Activated CD8-positive, alpha-beta T cell treated with anti-CD3 and anti-CD28 coated beads, Interleukin-2, amount 10 ng/mL, durations not matched to agents 7 days and 5 days (primary cell): Measurements from ENCODE around the gene CD36. TPM values are rescaled to one million over a fixed set of nuclear protein-coding genes. Genes with fewer than 3 reads are reported as not detected.

Source experiments
- ATAC-seq: fragments of 150-1000 bp; cut with Tn5 transposase; one replicate; pipeline ENCODE4 v1.10.0; 2021; ENCODE audit warnings: moderate library complexity
- CTCF ChIA-PET: fragments of 350-600 bp; sonication (Branson Sonifier 250); formaldehyde crosslinking; loops from one replicate; lab custom pipeline; 2021; ENCODE audit warnings: antibody characterized with exemption; lab: Charles Lee
- POLR2A ChIA-PET: fragments of 350-600 bp; sonication (Branson Sonifier 250); formaldehyde crosslinking; loops from one replicate; lab custom pipeline; 2021; ENCODE audit warnings: antibody characterized with exemption; lab: Charles Lee
- DNase-seq: peaks from one replicate; pipeline ENCODE4 v3.0.0-alpha.2; 2020
- H3K27ac Mint-ChIP-seq: one replicate; pipeline ENCODE4 v1.8.0; 2021; ENCODE audit warnings: mild to moderate bottlenecking, mixed read lengths
- H3K27me3 Mint-ChIP-seq: one replicate; pipeline ENCODE4 v1.8.0; 2021; ENCODE audit warnings: low read depth, mixed read lengths
- H3K36me3 Mint-ChIP-seq: one replicate; pipeline ENCODE4 v1.8.0; 2021; ENCODE audit warnings: low read depth, mixed read lengths
- H3K4me1 Mint-ChIP-seq: one replicate; pipeline ENCODE4 v1.8.0; 2021; ENCODE audit warnings: low read depth, mixed read lengths
- H3K4me3 Mint-ChIP-seq: one replicate; pipeline ENCODE4 v1.8.0; 2021; ENCODE audit warnings: mild to moderate bottlenecking, mixed read lengths
- H3K9me3 Mint-ChIP-seq: one replicate; pipeline ENCODE4 v1.8.0; 2022; ENCODE audit warnings: mixed read lengths; ENCODE audit not compliant: insufficient read depth
- total RNA-seq, 2 experiments: library from RNA; stranded (reverse); gene quantifications; one replicate each; pipeline ENCODE4 v1.2.3, GENCODE V29; 2021

CD36 gene
- total RNA-seq, 2 experiments from 2014 or later: not detected

GRCh38 chr7:80609751-80610150 lies 28.7 kb upstream of the CD36 start:
- POLR2A ChIA-PET: no interaction called here
- ATAC-seq (no peak), DNase-seq (no peak)
- Mint-ChIP-seq H3K4me1 (no peaks in the 10 kb centered on the region), H3K36me3 (no peaks in the 10 kb centered on the region), H3K4me3 (no peak overlapping the region), H3K9me3 (no peaks in the 10 kb centered on the region), H3K27ac (no peak overlapping the region), H3K27me3 (no peaks in the 10 kb centered on the region)
- CTCF ChIA-PET: no interaction called here

- ATAC-seq: no peak
- ChIA-PET CTCF (no interaction called here), POLR2A (no interaction called here)
- Mint-ChIP-seq H3K4me1 (no peaks in the 10 kb centered on the region), H3K27ac (no peak overlapping the region), H3K36me3 (no peaks in the 10 kb centered on the region), H3K4me3 (no peak overlapping the region), H3K27me3 (no peaks in the 10 kb centered on the region), H3K9me3 (no peaks in the 10 kb centered on the region)
- DNase-seq: no peak
These were observed 27.1 kb upstream of the CD36 start for GRCh38 chr7:80611353-80611752.

- no peak for ATAC-seq
- DNase-seq: no peak
- Mint-ChIP-seq H3K9me3 (no peaks in the 10 kb centered on the region), H3K36me3 (no peaks in the 10 kb centered on the region), H3K27ac (no peak overlapping the region), H3K4me1 (no peaks in the 10 kb centered on the region), H3K4me3 (no peak overlapping the region), H3K27me3 (no peaks in the 10 kb centered on the region)
- ChIA-PET CTCF (no interaction called here), POLR2A (no interaction called here)
These were observed 26.7 kb upstream of the CD36 start for GRCh38 chr7:80611779-80612178.

GRCh38 chr7:80612880-80613279 lies 25.6 kb upstream of the CD36 start:
- no peak overlapping the region for H3K27ac Mint-ChIP-seq
- ChIA-PET POLR2A (no interaction called here), CTCF (no interaction called here)
- H3K9me3 Mint-ChIP-seq: no peaks in the 10 kb centered on the region
- H3K36me3 Mint-ChIP-seq: no peaks in the 10 kb centered on the region
- no peaks in the 10 kb centered on the region for H3K4me1 Mint-ChIP-seq
- no peak for DNase-seq
- H3K27me3 Mint-ChIP-seq: no peaks in the 10 kb centered on the region
- no peak overlapping the region for H3K4me3 Mint-ChIP-seq
- no peak for ATAC-seq

GRCh38 chr7:80613519-80613918 lies 24.9 kb upstream of the CD36 start:
- no peaks in the 10 kb centered on the region for H3K27me3 Mint-ChIP-seq
- no peaks in the 10 kb centered on the region for H3K9me3 Mint-ChIP-seq
- POLR2A ChIA-PET: no interaction called here
- no peak overlapping the region for H3K4me3 Mint-ChIP-seq
- DNase-seq (no peak), ATAC-seq (no peak)
- no peaks in the 10 kb centered on the region for H3K36me3 Mint-ChIP-seq
- CTCF ChIA-PET: interaction anchor here (0.6 kb wide), 1 partner anchor 14 kb away, joined by 5 read pairs; no protein-coding TSS in a partner anchor
- H3K4me1 Mint-ChIP-seq: no peaks in the 10 kb centered on the region
- no peak overlapping the region for H3K27ac Mint-ChIP-seq

GRCh38 chr7:80614851-80615271 lies 23.6 kb upstream of the CD36 start:
- ChIA-PET CTCF (no interaction called here), POLR2A (no interaction called here)
- Mint-ChIP-seq H3K27me3 (no peaks in the 10 kb centered on the region), H3K36me3 (no peaks in the 10 kb centered on the region), H3K27ac (no peak overlapping the region), H3K9me3 (no peaks in the 10 kb centered on the region), H3K4me1 (no peaks in the 10 kb centered on the region), H3K4me3 (no peak overlapping the region)
- ATAC-seq (no peak), DNase-seq (no peak)

GRCh38 chr7:80618096-80618495 lies 20.3 kb upstream of the CD36 start:
- ChIA-PET POLR2A (no interaction called here), CTCF (no interaction called here)
- DNase-seq (no peak), ATAC-seq (no peak)
- Mint-ChIP-seq H3K27ac (no peak overlapping the region), H3K9me3 (no peaks in the 10 kb centered on the region), H3K4me1 (no peaks in the 10 kb centered on the region), H3K27me3 (no peaks in the 10 kb centered on the region), H3K4me3 (no peak overlapping the region), H3K36me3 (no peaks in the 10 kb centered on the region)

GRCh38 chr7:80619741-80620140 lies 18.7 kb upstream of the CD36 start:
- ChIA-PET POLR2A (no interaction called here), CTCF (no interaction called here)
- DNase-seq (no peak), ATAC-seq (no peak)
- H3K27me3 Mint-ChIP-seq: no peaks in the 10 kb centered on the region
- H3K27ac Mint-ChIP-seq: no peak overlapping the region
- no peak overlapping the region for H3K4me3 Mint-ChIP-seq
- no peaks in the 10 kb centered on the region for H3K4me1 Mint-ChIP-seq
- no peaks in the 10 kb centered on the region for H3K36me3 Mint-ChIP-seq
- H3K9me3 Mint-ChIP-seq: no peaks in the 10 kb centered on the region

GRCh38 chr7:80622541-80622940 lies 15.9 kb upstream of the CD36 start:
- Mint-ChIP-seq H3K4me3 (no peak overlapping the region), H3K27ac (no peak overlapping the region), H3K4me1 (no peaks in the 10 kb centered on the region), H3K9me3 (no peaks in the 10 kb centered on the region), H3K27me3 (no peaks in the 10 kb centered on the region), H3K36me3 (no peaks in the 10 kb centered on the region)
- no peak for DNase-seq
- CTCF ChIA-PET: no interaction called here
- ATAC-seq: no peak
- POLR2A ChIA-PET: no interaction called here

- ATAC-seq (no peak), DNase-seq (no peak)
- Mint-ChIP-seq H3K4me3 (no peak overlapping the region), H3K27ac (no peak overlapping the region), H3K9me3 (no peaks in the 10 kb centered on the region), H3K27me3 (no peaks in the 10 kb centered on the region), H3K4me1 (no peaks in the 10 kb centered on the region), H3K36me3 (no peaks in the 10 kb centered on the region)
- POLR2A ChIA-PET: no interaction called here
- CTCF ChIA-PET: no interaction called here
These were observed 14.8 kb upstream of the CD36 start for GRCh38 chr7:80623503-80624252.

- CTCF ChIA-PET: no interaction called here
- H3K27me3 Mint-ChIP-seq: no peaks in the 10 kb centered on the region
- POLR2A ChIA-PET: no interaction called here
- no peaks in the 10 kb centered on the region for H3K36me3 Mint-ChIP-seq
- no peaks in the 10 kb centered on the region for H3K9me3 Mint-ChIP-seq
- H3K4me3 Mint-ChIP-seq: no peak overlapping the region
- H3K27ac Mint-ChIP-seq: no peak overlapping the region
- H3K4me1 Mint-ChIP-seq: no peaks in the 10 kb centered on the region
- ATAC-seq: no peak
- DNase-seq: no peak
These were observed 13.7 kb upstream of the CD36 start for GRCh38 chr7:80624763-80625162.

- Mint-ChIP-seq H3K27ac (no peak overlapping the region), H3K4me3 (no peak overlapping the region), H3K27me3 (no peaks in the 10 kb centered on the region), H3K9me3 (no peaks in the 10 kb centered on the region), H3K36me3 (no peaks in the 10 kb centered on the region), H3K4me1 (no peaks in the 10 kb centered on the region)
- ChIA-PET CTCF (no interaction called here), POLR2A (no interaction called here)
- DNase-seq (no peak), ATAC-seq (no peak)
These were observed 9.4 kb upstream of the CD36 start for GRCh38 chr7:80629023-80629422.
